Mucosa of stomach (tissue), 1 donor: Measurements from ENCODE around the gene AK9.

Source experiments
- H3K27me3 ChIP-seq: one replicate; pipeline ENCODE4 v1.7.0; 2013; ENCODE audit warnings: mild to moderate bottlenecking, low read length; ENCODE audit not compliant: control insufficient read depth, insufficient read depth
- H3K36me3 ChIP-seq: one replicate; pipeline ENCODE4 v1.7.0; 2013; ENCODE audit warnings: low read length; ENCODE audit not compliant: control insufficient read depth, insufficient read depth
- H3K4me1 ChIP-seq: one replicate; pipeline ENCODE4 v1.7.0; 2013; ENCODE audit warnings: mild to moderate bottlenecking, low read length; ENCODE audit not compliant: control insufficient read depth, insufficient read depth
- H3K4me3 ChIP-seq: one replicate; pipeline ENCODE4 v1.7.0; 2013; ENCODE audit warnings: low read length
- H3K9ac ChIP-seq: one replicate; pipeline ENCODE4 v1.7.0; 2013; ENCODE audit warnings: mild to moderate bottlenecking, low read length, moderate library complexity
- H3K9me3 ChIP-seq: one replicate; pipeline ENCODE4 v1.7.0; 2013; ENCODE audit warnings: mild to moderate bottlenecking, low read length, moderate library complexity; ENCODE audit not compliant: control insufficient read depth
- donor health status: Pancreatic carcinoma.

Gene AK9

DNA sequence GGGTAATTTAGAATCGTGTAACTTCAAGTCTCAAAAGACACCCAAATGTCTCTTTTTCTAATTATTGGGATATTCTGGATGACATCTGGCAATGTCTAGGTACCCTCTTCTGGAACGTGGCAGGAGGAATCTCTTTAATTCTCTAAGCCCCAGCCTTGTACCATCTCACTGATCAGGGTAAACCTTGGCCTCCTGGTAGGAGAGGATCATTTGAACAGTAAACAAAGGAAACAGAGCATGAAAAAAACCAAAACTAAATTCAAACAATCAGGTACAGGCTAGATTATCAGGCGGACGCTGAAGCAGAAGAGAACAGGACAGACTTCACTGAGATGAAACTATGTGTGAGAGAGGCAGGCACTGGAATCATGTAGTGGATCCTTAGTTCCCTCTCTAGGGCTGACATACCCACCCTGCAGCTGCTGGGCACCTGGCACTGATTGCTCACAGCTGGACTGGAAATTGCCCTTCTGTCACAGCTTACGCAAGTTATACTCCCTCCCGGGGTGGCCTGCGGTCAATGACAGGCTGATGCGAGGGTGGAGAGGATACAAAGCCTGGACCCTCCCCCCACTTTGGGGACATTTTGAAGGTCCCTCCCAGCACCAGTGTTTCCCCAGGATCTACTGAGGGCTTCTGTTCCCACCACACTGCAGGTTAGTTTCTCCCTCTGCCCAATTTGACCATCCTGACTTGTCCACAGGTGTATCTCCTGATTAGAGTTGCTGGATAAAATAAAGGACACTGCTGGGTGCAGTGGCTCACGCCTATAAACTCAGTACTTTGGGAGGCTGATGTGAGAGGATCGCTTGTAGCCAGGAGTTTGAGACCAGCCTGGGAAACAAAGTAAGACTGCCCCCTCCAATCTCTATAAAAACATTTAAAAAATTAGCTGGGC lies 187.4 kb downstream of the AK9 start:
- Histone ChIP-seq H3K36me3 (no peaks in the 10 kb centered on the region), H3K9me3 (no peaks in the 10 kb centered on the region), H3K4me1 (no peaks in the 10 kb centered on the region), H3K4me3 (no peak overlapping the region), H3K9ac (no peak overlapping the region), H3K27me3 (no peaks in the 10 kb centered on the region)

DNA sequence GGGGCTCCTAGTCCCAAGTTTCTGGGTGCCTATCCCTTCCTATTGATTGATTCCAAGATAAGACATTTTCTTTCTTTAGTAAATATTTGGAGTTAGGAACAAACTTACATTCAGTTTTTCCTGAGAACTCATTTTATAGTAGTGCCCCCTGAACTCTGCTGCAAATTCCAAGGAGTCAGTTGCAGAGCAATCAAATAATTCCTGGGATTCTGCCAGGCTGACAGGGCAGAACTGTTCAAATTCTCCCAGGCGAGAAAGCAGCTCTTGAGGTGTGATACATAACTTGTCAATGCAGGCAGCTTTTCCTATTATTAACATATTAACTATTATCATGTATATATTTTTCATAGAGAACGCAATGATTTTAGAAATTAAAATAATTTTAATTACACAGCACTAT lies 192.1 kb downstream of the AK9 start:
- Histone ChIP-seq H3K27me3 (no peaks in the 10 kb centered on the region), H3K4me1 (no peaks in the 10 kb centered on the region), H3K9me3 (no peaks in the 10 kb centered on the region), H3K36me3 (no peaks in the 10 kb centered on the region), H3K4me3 (no peak overlapping the region), H3K9ac (no peak overlapping the region)

DNA sequence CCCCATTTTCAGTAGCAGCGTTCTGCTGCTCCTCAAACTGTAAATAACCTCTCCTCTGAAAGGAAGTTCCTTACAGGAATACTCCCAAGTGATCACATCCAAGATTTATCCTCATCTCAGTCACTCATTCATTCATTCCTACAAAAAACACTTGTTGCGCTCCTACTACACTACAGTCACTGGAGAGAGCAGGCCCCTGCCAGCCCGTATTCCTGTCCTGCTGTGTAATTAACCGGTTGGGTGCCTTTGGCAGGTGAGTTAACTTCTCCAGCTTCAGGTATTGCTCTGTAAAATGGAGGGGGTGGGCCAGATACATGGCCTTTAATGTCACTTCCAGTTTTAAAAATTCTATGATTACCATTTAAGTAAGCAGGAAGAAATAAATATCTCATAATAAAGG lies 192.9 kb downstream of the AK9 start:
- no peaks in the 10 kb centered on the region for H3K4me1 ChIP-seq
- H3K4me3 ChIP-seq = no peak overlapping the region

DNA sequence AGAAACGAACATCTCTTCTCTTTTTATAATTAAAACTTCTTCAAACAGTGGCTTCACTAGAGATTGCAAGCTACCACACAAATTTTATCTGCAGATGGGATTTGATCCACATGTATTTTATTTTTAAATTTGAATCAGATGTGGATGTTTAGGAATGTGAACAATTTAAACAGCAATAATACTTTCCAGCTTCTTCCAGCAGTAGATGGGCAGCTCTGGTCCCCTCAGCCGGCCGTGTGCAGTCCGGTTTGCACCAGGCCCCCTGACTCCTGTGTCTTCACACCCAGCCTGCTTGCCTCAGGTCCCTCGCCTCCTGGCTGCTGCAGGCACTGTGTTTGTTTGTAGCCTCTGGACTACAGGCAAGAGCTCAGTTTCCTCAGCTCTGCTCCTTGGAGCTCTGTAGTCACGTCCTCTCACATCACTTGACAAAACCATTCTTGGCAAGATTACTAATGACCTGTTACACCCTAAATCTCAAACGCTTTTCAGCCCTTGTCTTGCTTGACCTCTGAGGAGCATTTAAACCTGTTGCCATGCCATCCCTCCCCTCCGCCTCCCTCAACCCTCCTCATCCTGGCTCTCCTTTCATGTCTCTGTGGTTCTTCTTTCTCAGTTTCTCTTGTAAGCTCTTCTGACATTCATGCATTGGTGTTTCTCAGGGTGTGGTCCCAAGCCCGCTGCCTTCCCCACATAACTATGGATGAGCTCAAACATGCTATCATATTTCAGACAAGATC lies 194.8 kb downstream of the AK9 start:
- H3K36me3 ChIP-seq = no peaks in the 10 kb centered on the region
- H3K9me3 ChIP-seq = no peaks in the 10 kb centered on the region
- no peak overlapping the region for H3K4me3 ChIP-seq
- H3K27me3 ChIP-seq = no peaks in the 10 kb centered on the region
- no peaks in the 10 kb centered on the region for H3K4me1 ChIP-seq
- no peak overlapping the region for H3K9ac ChIP-seq

More for the DNA sequence above, 192.9 kb downstream of the AK9 start:
- Histone ChIP-seq H3K27me3 (no peaks in the 10 kb centered on the region), H3K9me3 (no peaks in the 10 kb centered on the region), H3K36me3 (no peaks in the 10 kb centered on the region), H3K9ac (no peak overlapping the region)

DNA sequence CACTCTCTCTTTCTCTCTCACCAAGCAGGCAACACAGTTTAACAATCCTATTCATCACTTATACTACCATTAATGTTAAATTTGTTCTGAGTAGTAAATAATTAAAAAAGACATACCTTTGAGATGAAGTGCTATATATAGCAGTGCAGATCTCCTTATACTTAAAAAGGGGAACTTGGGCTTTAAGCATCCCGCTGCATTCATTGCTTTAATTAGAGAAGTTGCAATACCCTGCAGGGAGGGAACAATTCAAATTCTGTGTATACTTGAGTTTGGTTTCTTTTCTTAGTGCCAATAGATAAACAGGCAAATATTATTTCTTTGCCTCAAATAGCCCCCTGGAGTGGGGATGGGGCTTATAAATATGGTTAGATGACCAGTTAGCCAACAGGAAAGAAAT lies 197.1 kb downstream of the AK9 start:
- Histone ChIP-seq H3K9me3 (no peaks in the 10 kb centered on the region), H3K9ac (no peak overlapping the region), H3K4me1 (no peaks in the 10 kb centered on the region), H3K36me3 (no peaks in the 10 kb centered on the region), H3K27me3 (no peaks in the 10 kb centered on the region), H3K4me3 (no peak overlapping the region)

DNA sequence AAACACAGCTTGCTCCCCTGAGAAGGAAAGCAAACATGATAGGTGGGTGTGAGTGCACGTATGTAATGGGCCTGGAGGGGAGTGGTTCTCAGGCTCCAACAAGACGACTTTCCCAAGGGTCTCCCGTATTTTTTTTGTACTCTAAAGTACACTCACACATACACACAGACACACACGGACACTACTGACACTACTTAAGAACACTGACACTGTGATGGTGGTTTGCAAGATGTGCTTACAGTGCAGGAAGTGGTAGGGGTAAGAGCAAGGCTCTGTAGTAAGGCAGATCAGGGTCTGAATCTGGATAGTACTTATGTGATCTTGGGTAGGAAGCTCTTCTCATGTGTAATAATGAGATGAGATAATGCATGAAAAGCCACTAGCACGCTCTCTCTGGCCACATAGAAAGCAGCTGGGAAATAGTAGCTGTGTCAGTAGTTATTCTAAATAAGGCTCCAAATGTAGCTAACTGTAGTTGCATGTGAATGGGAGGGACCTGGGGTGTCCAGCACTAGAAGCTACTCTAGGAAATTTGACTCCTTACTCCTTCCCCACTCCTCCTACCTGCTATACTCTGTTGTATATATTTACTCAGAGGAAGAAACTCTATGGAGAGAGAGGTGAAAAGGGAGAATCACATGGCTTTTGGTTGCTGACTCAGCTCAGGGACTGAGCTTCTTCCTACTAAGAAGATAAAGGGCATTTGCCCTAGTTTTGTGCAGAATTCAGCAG lies 199.6 kb downstream of the AK9 start:
- Histone ChIP-seq H3K36me3 (no peaks in the 10 kb centered on the region), H3K4me3 (no peak overlapping the region), H3K27me3 (no peaks in the 10 kb centered on the region), H3K9ac (no peak overlapping the region), H3K4me1 (no peaks in the 10 kb centered on the region), H3K9me3 (no peaks in the 10 kb centered on the region)

DNA sequence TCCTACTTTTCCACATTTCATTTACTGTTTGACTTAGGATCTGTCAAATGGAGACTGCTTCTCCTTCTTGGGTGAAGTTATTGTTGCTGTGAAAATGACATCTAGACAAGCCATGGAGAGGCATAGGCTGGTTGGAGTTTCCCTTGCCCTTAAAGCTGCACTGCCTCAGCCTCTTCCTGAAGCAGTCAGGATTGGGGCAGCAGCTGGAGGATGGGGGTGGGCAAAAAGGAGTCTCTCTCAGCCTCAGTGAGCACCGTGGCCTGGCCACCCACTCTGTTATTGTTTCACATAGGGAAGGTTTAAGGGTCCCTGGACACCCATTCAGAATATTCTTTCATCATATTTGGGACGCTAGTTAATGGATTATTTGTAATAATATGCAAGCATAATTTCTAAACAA lies 200.3 kb downstream of the AK9 start:
- Histone ChIP-seq H3K4me1 (no peaks in the 10 kb centered on the region), H3K9me3 (no peaks in the 10 kb centered on the region), H3K4me3 (no peak overlapping the region), H3K9ac (no peak overlapping the region), H3K36me3 (no peaks in the 10 kb centered on the region), H3K27me3 (no peaks in the 10 kb centered on the region)

DNA sequence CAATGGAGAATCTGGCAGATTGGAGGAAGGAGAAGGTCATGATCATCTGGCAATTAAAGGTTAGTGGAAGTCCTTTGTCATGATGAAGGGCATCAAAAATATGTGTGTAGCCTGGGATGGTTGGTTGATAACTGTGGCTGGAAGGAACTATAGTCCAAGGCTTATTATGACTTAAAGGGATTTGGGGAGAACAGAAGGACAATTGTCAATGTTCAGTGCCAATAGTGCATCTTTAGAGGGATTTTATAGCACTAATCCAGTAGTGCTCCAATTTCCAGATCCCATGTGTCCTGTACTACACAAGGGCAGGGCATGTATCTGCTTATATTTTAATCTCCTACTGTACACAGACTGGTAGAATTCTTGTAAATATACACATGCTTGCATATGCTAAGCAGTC lies 203.0 kb downstream of the AK9 start:
- no peak overlapping the region for H3K4me3 ChIP-seq
- no peaks in the 10 kb centered on the region for H3K27me3 ChIP-seq
- H3K9me3 ChIP-seq = no peaks in the 10 kb centered on the region
- no peak overlapping the region for H3K9ac ChIP-seq
- H3K4me1 ChIP-seq = no peaks in the 10 kb centered on the region
- no peaks in the 10 kb centered on the region for H3K36me3 ChIP-seq

DNA sequence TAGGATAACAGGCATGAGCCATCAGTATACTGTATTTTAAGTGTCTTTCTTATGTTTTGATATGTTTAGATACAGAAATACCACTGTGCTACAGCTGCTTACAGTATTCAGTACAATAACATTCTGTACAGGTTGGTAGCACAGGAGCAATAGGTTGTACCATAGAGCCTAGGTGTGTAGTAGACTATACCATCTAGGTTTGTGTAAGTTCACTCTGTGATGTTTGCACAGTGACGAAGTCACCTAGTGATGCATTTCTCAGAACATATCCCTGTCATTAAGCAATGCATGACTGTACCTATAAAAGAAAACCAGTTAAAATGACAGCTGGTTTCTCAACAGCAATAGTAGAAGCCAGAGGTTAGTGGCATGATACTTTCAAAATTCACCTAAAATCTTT lies 204.9 kb downstream of the AK9 start:
- no peak overlapping the region for H3K4me3 ChIP-seq
- H3K9ac ChIP-seq = no peak overlapping the region
- H3K36me3 ChIP-seq = no peaks in the 10 kb centered on the region
- no peaks in the 10 kb centered on the region for H3K27me3 ChIP-seq
- peaks cover 12% of the 10 kb centered on the region for H3K4me1 ChIP-seq
- no peaks in the 10 kb centered on the region for H3K9me3 ChIP-seq

DNA sequence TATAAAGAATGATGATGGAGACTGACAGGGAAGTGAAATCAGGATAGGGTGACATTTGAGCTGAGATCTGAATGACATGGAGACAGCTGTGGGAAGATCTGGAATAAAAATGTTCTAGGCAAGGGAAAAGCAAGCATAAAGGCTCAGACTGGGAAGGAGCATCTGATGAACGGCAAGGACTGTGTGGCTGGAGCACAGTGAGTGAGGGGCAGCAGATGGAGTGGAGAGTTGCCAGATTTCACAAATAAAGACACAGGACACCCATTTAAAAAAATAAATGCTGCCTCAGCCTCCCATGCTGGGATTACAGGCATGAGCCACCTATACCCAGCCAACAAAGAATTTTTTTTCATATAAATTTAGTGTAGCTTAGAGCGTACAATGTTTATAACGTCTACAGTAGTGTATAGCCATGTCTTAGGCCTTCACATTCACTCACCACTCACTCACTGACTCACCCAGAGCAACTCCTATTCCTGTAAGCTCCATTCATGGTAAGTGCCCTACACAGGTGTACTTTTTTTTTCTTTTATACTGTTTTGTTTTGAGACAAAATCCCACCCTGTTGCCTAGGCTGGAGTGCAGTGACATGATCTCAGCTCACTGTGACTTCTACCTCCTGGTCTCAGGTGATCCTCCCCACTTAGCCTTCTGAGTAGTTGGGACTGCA lies 205.6 kb downstream of the AK9 start:
- H3K4me3 ChIP-seq = no peak overlapping the region
- H3K27me3 ChIP-seq = no peaks in the 10 kb centered on the region
- H3K9me3 ChIP-seq = no peaks in the 10 kb centered on the region
- H3K4me1 ChIP-seq = peaks cover 19% of the 10 kb centered on the region
- no peaks in the 10 kb centered on the region for H3K36me3 ChIP-seq
- no peak overlapping the region for H3K9ac ChIP-seq

DNA sequence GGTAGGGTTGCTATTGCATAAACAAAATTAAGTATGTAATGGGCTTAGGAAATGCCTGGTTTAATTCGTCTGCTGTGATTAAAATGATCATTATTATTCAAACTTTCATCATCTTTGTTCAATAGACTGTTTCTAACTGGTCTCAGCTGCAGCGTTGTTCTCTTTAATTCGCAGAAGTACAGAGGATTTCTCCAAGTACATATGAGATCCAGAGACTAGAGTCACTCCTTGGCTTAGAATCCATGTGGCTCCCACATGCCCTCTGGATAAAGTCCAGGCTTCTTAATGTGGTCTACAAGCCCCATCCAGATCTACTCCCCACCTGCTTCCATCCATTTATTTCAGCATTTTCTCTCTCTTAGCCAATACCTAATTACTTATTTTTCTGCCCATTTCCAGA lies 206.9 kb downstream of the AK9 start:
- peaks cover 25% of the 10 kb centered on the region for H3K4me1 ChIP-seq
- H3K27me3 ChIP-seq = no peaks in the 10 kb centered on the region
- H3K9ac ChIP-seq = no peak overlapping the region
- H3K36me3 ChIP-seq = no peaks in the 10 kb centered on the region
- no peak overlapping the region for H3K4me3 ChIP-seq
- no peaks in the 10 kb centered on the region for H3K9me3 ChIP-seq

DNA sequence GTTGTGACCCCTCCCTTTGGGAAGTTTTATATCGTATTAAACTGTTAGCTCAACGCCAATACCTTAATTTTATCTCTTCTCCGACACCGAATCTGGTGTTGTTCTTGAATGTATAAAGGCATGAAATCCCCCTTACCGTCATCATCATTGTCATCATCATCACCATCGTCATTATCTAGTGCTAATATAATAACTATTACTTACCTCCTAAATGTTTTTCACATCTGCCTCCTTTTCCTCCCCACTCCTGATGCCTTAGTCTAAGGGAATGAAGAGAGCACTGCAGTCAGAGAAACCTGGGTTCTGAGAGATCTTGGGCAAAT lies 207.3 kb downstream of the AK9 start:
- Histone ChIP-seq H3K36me3 (no peaks in the 10 kb centered on the region), H3K4me1 (peaks cover 27% of the 10 kb centered on the region), H3K27me3 (no peaks in the 10 kb centered on the region), H3K4me3 (no peak overlapping the region), H3K9me3 (no peaks in the 10 kb centered on the region), H3K9ac (no peak overlapping the region)
